IPS-20b (cell line): ENCODE results near the gene LIX1L.

Source experiments
- H3K27ac ChIP-seq: one replicate; pipeline ENCODE4 v1.5.1; 2013; ENCODE audit warnings: low read length
- H3K27me3 ChIP-seq: 2 replicates; pipeline ENCODE4 v1.6.1; 2013; ENCODE audit warnings: mild to moderate bottlenecking, low read length, inconsistent platforms; ENCODE audit not compliant: insufficient read depth
- H3K36me3 ChIP-seq: 2 replicates; pipeline ENCODE4 v1.6.1; 2013; ENCODE audit warnings: low read depth, mild to moderate bottlenecking, inconsistent platforms, low read length, moderate library complexity; ENCODE audit not compliant: insufficient read depth
- H3K4me1 ChIP-seq: 2 replicates; pipeline ENCODE4 v1.6.1; 2013; ENCODE audit warnings: mild to moderate bottlenecking, control low read depth, inconsistent platforms, low read length, moderate library complexity; ENCODE audit not compliant: insufficient read depth
- H3K4me3 ChIP-seq: 2 replicates; pipeline ENCODE4 v1.5.1; 2013; ENCODE audit warnings: mild to moderate bottlenecking, low read length, inconsistent platforms
- H3K9ac ChIP-seq: 2 replicates; pipeline ENCODE4 v1.6.1; 2013; ENCODE audit warnings: low read depth, mild to moderate bottlenecking, inconsistent platforms, low read length, moderate library complexity
- H3K9me3 ChIP-seq: 2 replicates; pipeline ENCODE4 v1.6.1; 2013; ENCODE audit warnings: mild to moderate bottlenecking, low read depth, low read length, inconsistent platforms; ENCODE audit not compliant: insufficient read depth

The LIX1L gene

DNA sequence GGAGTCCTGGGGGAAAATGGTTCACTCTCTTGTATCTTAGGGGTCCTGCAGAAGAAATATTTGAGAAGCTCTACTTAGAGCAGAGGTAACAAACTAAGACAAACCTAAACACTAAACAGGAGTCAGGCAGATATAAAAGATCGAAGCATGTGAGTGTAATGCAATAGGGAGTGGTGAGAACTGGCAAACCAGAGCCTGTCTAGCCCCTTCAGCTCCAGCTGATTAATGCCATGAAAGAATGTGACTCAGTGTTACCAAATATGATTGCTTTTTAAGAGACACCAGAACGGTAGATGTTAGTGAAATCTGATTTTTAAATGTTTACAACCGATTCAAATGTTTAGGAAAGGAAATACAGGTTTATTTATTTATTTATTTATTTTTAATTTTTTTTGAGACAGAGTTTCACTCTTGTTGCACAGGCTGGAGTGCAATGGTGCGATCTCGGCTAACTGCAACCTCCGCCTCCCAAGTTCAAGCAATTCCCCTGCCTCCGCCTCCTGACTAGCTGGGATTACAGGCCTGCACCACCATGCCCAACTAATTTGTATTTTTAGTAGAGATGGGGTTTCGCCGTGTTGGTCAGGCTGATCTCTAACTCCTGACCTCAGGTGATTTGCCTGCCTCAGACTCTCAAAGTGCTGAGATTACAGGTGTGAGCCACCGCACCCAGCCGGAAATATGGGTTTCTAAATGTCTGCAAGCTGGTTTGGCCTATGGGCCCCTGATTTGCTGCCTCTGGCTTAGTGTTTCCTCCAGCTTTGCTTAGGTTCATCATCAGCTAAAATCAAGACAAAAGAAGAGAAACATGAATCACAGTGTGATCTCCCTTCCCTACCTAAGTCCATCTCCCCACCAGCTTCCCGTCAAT is 26.4 kb upstream of the LIX1L start:
- no peak overlapping the region for H3K9ac ChIP-seq

DNA sequence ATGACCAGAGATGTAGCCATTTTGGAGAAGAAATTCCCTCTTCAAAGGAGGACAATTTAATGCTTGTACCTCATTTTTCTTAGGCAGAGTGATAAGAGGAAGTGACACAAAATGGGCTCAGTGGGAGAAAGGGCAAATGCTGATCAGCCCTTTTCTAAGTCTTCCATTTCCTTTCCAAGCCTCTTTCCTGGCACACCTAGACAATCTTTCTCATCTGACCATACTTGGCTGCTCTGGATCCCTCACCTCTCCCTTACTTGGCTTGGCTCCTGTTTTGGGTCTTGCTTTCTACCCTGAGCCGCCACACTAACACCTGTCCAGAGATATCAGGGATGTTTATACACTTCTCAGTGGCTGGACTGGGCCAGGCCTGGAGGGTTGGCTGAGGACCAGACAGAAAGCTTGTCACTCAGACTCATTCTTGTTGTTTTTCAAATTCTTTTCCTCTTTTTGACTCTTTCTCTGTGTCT is 25.4 kb upstream of the LIX1L start:
- Histone ChIP-seq H3K36me3 (no peaks in the 10 kb centered on the region), H3K4me3 (no peak overlapping the region), H3K9ac (no peak overlapping the region), H3K27ac (no peak overlapping the region), H3K4me1 (peaks cover 29% of the 10 kb centered on the region), H3K27me3 (no peaks in the 10 kb centered on the region), H3K9me3 (no peaks in the 10 kb centered on the region)

More for the DNA sequence above, 26.4 kb upstream of the LIX1L start:
- Histone ChIP-seq H3K36me3 (no peaks in the 10 kb centered on the region), H3K9me3 (no peaks in the 10 kb centered on the region), H3K27me3 (no peaks in the 10 kb centered on the region), H3K27ac (no peak overlapping the region), H3K4me1 (peaks cover 20% of the 10 kb centered on the region), H3K4me3 (no peak overlapping the region)

DNA sequence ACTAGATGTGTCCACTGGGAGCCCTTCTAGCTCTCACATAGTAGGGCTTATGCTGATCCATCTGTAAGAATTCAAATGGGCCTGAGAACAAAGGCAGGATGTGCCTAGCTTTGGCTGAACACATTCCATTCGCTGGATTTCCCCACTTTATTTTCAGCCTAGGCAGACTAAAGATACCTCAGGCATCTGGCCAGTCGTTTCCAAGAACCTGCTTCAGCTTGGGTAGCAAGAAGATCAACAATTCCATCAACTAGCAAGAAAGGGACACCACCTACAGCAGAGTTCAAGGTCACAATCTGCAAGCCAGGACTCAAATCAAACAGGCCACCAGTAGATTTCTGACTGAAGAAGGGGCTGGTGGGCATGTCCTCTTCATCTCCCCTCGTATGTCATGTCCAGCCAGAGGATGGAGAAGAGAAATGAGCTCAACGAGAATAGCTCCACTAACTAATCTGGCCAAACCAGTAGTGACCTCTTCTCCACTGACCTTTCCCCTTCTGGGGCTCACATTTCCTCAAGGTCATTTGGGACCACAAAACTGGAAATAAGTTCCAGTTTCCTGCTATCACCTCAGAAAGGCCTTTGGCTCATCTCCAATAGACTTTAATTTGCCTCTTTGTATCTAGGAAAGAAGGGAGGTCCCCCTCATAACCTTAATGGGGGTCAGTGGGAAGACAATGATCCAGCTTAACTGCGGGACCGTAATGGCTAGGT is 24.4 kb upstream of the LIX1L start:
- no peak overlapping the region for H3K27ac ChIP-seq
- no peaks in the 10 kb centered on the region for H3K36me3 ChIP-seq
- peaks cover 38% of the 10 kb centered on the region for H3K4me1 ChIP-seq

DNA sequence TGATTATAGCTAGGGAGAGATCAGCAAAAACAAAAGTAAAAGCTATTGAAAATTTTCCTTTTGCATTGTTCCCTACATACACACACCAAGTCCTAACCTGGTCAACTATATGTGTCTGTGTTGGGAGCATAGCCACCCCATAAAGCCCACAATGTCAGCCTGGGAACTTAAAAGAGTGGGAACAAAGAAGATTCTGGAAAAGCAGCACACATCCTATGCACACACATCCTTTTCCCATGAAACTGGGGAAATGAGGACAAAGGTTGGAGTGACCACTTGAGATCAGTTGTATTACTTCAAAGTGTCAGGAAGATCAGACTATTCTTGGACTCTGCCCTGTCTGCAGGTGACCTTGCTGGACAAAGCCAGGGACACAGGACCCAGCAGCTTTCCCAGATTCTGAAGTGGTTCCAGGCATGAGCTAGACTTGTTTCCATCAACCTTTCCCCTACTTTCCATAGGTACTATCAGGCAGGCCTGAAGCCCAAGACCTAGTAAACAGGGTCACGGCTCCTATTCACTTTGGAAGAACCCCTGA is 22.7 kb upstream of the LIX1L start:
- H3K27ac ChIP-seq = peak overlapping the region; percentile 3
- H3K9me3 ChIP-seq = no peaks in the 10 kb centered on the region
- H3K9ac ChIP-seq = peak overlapping the region; percentile 84; the same call in 1 of the 2 replicates
- H3K27me3 ChIP-seq = no peaks in the 10 kb centered on the region
- no peaks in the 10 kb centered on the region for H3K36me3 ChIP-seq
- H3K4me1 ChIP-seq = peaks cover 37% of the 10 kb centered on the region
- H3K4me3 ChIP-seq = no peak overlapping the region

More for the DNA sequence above, 24.4 kb upstream of the LIX1L start:
- no peak overlapping the region for H3K4me3 ChIP-seq
- H3K27me3 ChIP-seq = no peaks in the 10 kb centered on the region
- no peak overlapping the region for H3K9ac ChIP-seq
- no peaks in the 10 kb centered on the region for H3K9me3 ChIP-seq

DNA sequence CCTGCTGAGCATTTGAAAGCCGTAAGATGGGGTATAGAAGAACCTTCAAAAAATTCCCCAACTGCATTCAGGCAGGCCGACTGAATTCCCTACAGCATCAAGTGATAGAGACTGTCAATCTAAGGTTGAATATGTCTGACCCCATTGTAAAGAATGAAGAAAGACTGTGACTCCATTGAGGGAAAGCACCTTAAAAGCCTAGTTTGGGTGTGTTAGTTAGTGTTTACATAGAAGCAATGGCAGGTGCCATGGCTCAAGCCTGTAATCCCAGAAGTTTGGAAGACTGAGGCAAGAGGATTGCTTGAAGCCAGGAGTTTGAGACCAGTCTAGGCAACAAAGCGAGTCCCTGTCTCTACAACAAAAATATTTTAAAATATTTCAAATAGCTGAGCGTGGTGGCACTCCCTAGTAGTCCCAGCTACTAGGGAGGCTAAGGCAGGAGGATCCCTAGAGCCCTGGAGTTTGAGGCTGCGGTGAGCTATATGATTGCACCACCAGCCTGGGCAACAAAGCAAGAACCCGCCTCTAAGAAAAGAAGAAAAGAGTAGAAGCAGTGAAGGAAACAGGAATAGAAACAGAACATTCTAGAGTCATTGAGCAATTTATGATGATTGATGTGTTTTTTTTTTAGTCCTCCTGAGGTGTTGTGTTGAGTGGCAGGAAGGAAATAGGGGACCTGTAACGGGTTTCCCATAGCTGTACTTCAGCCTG is 22.1 kb upstream of the LIX1L start:
- peak overlapping the region; percentile 84; the same call in 1 of the 2 replicates for H3K9ac ChIP-seq
- peak overlapping the region; percentile 3 for H3K27ac ChIP-seq
- H3K4me3 ChIP-seq = peak overlapping the region; percentile 55; the same call in 1 of the 2 replicates
- H3K36me3 ChIP-seq = no peaks in the 10 kb centered on the region
- H3K4me1 ChIP-seq = peaks cover 31% of the 10 kb centered on the region
- no peaks in the 10 kb centered on the region for H3K9me3 ChIP-seq
- H3K27me3 ChIP-seq = no peaks in the 10 kb centered on the region

DNA sequence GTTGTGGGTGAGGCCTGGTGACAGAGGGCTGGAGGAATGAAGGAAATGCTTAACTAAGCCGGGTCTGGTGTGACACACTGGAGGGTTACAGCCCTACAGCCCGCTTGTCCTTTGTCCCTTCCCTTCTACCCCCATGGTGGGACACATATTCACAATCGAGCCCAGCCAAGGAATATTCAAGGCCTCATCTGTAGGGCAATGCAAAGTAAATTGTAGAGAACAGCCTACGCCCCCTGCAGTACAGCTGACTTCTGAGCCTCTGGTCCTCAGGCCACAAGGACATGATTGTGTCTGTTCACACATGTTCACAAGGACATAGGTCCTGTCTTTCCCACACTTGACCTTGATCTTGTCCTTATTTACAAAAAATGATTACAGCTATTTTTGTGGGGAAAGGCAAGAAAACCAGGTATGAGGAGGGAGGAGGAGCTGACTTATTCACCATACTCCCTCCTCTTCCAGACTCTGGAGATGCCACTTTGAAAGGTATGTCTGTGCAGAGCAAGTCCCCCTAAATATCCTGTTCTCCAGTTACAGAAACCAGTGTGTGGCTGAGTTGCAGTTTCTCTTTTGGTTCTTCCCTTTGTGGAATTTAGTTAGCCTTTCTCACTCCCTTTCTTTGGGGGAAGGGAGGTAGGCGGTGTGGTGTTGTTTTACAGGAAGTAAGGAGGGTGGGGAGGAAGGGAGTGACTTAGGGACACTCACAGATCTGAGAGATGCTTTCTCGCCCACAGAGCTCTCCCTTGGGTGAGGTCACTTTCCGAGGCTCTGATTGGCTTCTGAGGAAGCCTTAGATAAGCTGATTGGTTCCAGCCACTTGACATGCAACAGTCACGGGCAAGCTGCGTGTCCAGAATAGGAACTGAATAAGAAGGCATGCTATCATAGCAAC is 21.3 kb upstream of the LIX1L start:
- peak overlapping the region; percentile 55 for H3K4me3 ChIP-seq
- H3K27me3 ChIP-seq = no peaks in the 10 kb centered on the region
- H3K27ac ChIP-seq = peak overlapping the region; percentile 86
- H3K9ac ChIP-seq = peak overlapping the region; percentile 84; the same call in 1 of the 2 replicates
- no peaks in the 10 kb centered on the region for H3K36me3 ChIP-seq
- H3K9me3 ChIP-seq = no peaks in the 10 kb centered on the region
- peaks cover 31% of the 10 kb centered on the region for H3K4me1 ChIP-seq

DNA sequence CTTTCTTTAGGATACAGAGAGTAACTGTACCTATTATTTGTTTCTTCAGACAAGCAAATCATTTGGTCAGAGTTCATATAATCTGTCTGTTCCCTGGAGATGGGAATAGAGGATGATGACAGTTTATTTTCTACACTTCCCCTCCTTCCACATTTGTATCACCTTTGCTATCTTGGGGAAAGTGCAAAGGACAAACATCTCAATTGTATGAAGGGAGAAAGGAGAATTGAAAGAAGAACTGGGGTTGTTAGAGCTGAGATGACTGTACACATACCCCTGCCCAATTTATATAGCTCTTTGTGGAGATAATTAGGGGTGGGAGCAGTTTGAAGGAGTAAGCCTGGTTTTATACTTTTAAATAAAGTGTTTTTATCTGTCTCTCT is 20.6 kb upstream of the LIX1L start:
- no peaks in the 10 kb centered on the region for H3K9me3 ChIP-seq
- no peaks in the 10 kb centered on the region for H3K27me3 ChIP-seq
- no peaks in the 10 kb centered on the region for H3K36me3 ChIP-seq
- H3K4me3 ChIP-seq = peak overlapping the region; percentile 55; the same call in 1 of the 2 replicates
- H3K27ac ChIP-seq = peak overlapping the region; percentile 86
- peak overlapping the region; percentile 84; the same call in 1 of the 2 replicates for H3K9ac ChIP-seq
- H3K4me1 ChIP-seq = peaks cover 31% of the 10 kb centered on the region

DNA sequence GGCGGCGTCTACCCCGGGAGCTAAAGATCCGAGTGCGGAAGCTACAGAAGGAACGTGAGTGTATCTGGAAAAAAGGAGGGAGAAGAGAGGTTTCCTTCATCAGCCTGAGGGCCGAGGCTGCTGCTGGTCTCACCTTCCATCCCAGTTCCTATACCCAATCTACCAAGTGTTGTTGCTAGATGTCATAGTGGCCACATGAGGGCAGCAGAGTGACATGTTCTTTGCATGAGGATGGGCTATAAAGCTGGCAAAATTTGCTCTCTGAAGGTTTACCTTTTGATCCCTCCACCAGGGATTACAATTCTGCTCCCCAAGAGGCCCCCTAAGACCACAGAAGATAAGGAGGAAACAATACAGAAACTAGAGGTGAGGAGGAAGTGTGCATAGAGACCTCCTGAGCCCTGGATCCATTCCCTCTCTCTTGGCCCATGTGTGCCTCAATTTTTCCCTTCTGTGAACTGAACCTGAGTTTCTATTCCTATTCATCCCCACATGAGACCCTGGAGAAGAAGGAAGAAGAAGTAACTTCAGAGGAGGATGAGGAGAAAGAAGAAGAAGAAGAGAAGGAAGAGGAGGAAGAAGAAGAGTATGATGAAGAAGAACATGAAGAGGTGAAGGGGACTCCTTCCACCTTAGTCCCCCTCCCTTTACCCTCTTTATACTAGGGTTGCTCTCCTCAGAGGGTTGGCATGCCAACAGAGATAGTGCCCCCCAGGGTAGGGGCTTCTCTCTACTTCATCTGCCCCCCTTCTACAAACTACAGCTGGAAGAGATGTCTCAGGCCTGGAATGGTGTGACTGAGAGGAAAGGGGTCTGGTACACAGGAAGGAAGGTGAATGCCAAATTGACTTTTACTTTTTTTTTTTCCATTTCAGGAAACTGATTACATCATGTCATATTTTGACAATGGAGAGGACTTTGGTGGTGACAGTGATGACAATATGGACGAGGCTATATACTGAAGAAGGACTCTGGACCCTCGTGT is 20.0 kb upstream of the LIX1L start:
- H3K4me3 ChIP-seq = peak overlapping the region; percentile 38; the same call in 1 of the 2 replicates
- H3K27ac ChIP-seq = no peak overlapping the region
- no peaks in the 10 kb centered on the region for H3K27me3 ChIP-seq
- H3K9me3 ChIP-seq = no peaks in the 10 kb centered on the region
- no peaks in the 10 kb centered on the region for H3K36me3 ChIP-seq
- H3K9ac ChIP-seq = peak overlapping the region; percentile 84; the same call in 1 of the 2 replicates
- H3K4me1 ChIP-seq = peaks cover 31% of the 10 kb centered on the region

DNA sequence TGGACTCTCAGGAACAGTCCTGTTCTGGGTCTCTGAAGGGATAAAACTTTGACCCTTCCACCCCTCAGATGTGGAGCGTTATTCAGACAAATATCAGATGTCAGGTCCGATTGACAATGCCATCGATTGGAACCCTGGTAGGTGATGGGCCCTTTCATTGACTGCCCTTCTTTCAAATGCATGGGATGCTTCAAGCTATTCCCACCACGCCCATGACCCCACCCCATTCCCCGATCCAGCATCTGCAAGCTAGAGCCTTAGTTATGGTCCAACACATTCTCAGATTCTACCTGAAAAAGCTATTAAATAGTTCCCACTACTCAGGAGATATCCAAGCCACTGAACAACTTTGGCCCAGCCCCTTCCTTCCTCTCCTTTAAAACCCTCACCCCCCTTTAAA is 19.2 kb upstream of the LIX1L start:
- Histone ChIP-seq H3K27ac (no peak overlapping the region), H3K27me3 (no peaks in the 10 kb centered on the region), H3K4me1 (peaks cover 31% of the 10 kb centered on the region), H3K9ac (no peak overlapping the region), H3K9me3 (no peaks in the 10 kb centered on the region), H3K36me3 (no peaks in the 10 kb centered on the region), H3K4me3 (peak overlapping the region; percentile 38; the same call in 1 of the 2 replicates)

DNA sequence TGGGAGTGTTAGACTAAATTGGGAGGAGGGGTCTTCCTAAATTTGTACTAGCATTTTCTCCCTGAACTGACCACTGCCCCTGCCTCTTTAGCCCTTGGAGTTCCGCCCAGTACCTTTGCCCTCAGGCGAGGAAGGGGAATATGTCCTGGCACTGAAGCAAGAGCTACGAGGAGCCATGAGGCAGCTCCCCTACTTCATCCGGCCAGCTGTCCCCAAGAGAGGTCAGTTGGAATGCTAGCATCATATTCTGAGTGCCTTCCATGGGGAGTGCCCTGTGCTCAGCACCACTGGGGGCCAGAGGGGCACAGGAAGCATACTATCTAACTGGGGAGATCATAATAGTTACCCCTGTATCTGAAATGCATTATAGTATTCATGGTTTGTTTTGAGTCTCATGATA is 17.4 kb upstream of the LIX1L start:
- Histone ChIP-seq H3K9ac (no peak overlapping the region), H3K9me3 (no peaks in the 10 kb centered on the region), H3K4me3 (no peak overlapping the region), H3K27ac (no peak overlapping the region), H3K36me3 (no peaks in the 10 kb centered on the region), H3K4me1 (peaks cover 27% of the 10 kb centered on the region), H3K27me3 (no peaks in the 10 kb centered on the region)
